Eye (tissue), 1 donor: ENCODE data around the gene NBPF20.
"Not testable (repeated sequence)": the region's sequence is repeated elsewhere in the genome, so short reads cannot be mapped to it uniquely, and the experiment has no call there.

Experiments used
- DNase-seq: peaks from one replicate; pipeline ENCODE4 v3.0.0-alpha.2; 2015

The NBPF20 gene, protein sequence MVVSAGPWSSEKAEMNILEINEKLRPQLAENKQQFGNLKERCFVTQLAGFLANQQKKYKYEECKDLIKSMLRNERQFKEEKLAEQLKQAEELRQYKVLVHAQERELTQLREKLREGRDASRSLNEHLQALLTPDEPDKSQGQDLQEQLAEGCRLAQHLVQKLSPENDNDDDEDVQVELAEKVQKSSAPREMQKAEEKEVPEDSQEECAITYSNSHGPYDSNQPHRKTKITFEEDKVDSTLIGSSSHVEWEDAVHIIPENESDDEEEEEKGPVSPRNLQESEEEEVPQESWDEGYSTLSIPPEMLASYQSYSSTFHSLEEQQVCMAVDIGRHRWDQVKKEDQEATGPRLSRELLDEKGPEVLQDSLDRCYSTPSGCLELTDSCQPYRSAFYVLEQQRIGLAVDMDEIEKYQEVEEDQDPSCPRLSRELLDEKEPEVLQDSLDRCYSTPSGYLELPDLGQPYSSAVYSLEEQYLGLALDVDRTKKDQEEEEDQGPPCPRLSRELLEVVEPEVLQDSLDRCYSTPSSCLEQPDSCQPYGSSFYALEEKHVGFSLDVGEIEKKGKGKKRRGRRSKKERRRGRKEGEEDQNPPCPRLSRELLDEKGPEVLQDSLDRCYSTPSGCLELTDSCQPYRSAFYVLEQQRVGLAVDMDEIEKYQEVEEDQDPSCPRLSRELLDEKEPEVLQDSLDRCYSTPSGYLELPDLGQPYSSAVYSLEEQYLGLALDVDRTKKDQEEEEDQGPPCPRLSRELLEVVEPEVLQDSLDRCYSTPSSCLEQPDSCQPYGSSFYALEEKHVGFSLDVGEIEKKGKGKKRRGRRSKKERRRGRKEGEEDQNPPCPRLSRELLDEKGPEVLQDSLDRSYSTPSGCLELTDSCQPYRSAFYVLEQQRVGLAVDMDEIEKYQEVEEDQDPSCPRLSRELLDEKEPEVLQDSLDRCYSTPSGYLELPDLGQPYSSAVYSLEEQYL (N-terminal part only)

GRCh38 chr1:145425436-145426029 is at the start of gene NBPF20:
TSS of gene NBPF20 (minus strand) at chr1:145425603. CDS start at chr1:145405272, 20,331 bp downstream.
- DNase-seq, result peak; percentile 91

DNA sequence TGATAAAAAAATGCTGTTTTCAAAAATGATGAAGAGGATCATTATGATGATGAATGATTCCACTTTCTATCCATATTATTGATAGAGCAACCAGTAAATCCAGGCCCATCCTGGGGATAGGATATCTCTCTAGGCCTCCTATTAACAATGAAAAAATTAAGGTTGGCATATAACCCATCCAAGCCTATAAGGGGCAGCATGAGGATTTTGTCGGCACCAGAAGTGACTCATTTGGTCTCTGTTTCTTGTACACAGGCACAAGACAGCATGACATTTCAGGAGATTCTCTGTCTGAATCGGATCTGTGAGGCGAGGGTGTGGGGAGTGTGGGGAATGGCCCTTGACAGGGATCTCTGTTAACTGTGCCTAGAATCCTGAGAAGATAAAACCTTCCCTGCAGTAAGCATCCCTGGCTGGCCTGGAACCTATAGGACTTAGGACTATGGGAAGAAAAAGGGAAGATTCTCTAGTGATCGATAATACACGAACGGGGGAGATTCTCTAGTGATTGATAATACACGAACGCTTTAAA is 49.5 kb upstream of the NBPF20 start:
- DNase-seq, result peak; percentile 0

GRCh38 chr1:145472731-145473130 is 47.3 kb upstream of the NBPF20 start:
- DNase-seq, result not testable (repeated sequence)

- not testable (repeated sequence) for DNase-seq
Observed at GRCh38 chr1:145471365-145471764, 46.0 kb upstream of the NBPF20 start.

- DNase-seq, result peak; percentile 71
Observed at GRCh38 chr1:145465405-145466144, 40.2 kb upstream of the NBPF20 start.

- DNase-seq, result not testable (repeated sequence)
Observed at GRCh38 chr1:145464708-145465336, 39.4 kb upstream of the NBPF20 start.

GRCh38 chr1:145464017-145464416 is 38.6 kb upstream of the NBPF20 start:
- DNase-seq, result not testable (repeated sequence)

DNA sequence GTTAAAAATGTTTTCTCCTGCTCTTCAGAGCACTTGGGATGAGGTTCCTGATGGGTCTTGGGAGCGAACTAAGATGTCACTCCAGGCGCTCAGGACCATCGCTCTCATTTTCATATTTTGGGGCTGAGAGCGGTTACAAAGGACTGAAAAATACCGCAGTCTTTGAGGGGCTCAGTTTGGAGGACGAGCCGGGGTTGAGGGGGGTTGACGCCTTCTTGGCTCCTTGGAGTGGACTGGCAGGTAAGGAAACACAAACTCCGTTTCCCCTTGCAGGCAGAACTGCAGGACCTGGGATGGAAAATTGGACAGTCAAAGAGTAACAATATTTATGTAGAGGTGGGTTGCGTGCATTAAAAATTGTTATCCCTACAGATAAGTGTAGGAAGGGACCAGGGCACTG is 35.3 kb upstream of the NBPF20 start:
- not testable (repeated sequence) for DNase-seq

- DNase-seq, result not testable (repeated sequence)
Observed at GRCh38 chr1:145460048-145460447, 34.6 kb upstream of the NBPF20 start.

DNA sequence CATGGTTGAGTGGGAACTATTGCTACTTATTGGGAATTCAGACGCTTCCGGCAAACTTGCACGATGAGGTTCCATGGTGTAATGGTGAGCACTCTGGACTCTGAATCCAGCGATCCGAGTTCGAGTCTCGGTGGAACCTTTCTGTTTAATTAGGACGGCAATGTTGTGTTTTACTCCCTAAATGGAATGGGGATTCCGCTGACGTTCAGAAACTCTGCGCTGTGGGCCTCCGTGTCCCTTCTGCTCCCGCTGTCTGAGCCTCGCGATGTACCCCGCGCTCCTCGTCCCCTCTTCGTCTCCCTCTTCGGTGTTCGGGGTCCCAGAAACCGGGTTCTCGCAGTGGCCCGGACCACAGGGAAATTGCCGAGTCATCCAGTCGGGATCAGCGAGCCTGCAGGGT is 34.2 kb upstream of the NBPF20 start:
- DNase-seq, result not testable (repeated sequence)

DNA sequence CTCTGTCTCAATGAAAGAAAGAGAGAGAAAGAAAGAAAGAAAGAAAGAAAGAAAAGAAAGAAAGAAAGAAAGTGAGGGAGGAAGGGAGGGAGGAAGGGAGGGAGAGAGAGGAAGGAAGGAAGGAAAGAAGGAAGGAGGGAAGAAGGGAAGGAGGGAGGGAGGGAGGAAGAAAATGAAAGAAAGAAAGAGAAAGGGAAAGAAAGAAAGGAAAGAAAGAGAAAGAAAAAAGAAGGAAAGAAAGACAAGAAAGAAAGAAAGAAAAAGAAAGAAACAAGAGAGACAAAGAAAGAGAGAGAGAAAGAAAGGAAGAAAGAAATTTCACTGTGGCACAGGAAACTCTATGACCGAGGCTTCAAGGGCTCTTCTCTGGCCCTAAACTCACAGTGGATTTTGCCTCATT is 33.7 kb upstream of the NBPF20 start:
- DNase-seq, result peak; percentile 0

- peak; percentile 0 for DNase-seq
Observed at GRCh38 chr1:145454824-145455177, 29.4 kb upstream of the NBPF20 start.

DNA sequence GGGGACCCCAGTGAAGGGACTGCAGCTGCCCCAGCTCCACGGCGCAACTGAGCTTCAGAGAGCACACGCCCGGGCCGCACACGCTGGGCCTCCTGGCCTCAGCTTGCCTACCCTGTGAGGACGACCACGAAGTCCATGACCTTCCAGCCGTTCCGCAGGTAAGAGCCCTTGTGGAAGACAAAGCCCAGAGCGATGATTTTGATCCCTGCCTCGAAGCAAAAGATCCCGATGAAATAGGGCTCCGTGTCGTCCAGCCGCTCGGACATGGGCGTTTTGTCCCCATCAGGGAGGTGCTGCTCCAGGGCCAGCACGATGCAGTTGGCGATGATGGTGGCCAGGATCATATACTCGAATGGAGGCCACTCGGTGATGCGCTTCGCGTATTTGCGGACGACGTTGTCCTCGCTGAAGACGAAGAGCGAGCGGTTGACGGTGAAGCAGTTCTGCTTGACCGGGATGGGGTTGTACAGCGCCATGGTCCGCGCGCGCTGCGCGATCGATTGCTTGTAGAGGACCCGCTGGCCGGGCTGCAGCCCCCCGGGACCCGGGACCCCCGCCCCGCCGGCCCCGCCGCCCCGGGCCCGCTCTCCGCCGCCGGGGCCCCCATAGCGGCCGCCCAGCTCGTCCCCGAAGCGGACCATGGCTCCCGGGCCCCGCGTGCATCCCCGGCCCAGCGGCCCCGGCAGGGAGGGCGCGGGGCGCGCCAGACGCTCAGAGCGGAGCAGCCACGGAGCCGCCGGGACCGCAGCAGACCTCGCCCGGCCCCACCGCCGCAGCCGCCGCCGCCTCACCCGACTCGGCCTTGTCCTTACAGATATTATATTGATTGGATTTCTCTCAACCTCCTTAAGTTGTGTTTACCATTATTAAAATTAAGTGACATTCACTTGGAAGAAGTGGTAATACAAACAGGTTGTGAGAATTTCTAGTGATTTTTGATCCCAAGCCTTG is 28.7 kb upstream of the NBPF20 start:
- DNase-seq, result peak; percentile 25

DNA sequence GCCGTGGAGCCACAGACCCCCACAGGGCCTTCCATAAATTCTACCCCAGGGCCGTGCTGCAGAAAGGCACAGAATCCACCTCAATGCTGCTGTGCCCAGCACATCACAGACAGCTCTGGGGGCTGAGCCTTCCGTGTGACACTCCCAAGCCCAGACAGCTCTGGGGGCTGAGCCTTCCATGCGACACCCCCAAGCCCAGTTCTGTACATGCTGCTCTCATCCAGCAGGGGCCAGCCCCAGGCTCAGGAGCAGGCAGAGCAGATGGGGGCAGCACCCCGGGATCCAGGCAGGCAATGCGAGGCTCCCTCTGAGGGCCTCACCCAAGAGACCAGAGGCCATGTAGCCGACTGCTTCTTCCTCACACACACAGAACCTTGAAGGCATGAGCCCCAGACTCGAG is 27.1 kb upstream of the NBPF20 start:
- DNase-seq, result peak; percentile 0

DNA sequence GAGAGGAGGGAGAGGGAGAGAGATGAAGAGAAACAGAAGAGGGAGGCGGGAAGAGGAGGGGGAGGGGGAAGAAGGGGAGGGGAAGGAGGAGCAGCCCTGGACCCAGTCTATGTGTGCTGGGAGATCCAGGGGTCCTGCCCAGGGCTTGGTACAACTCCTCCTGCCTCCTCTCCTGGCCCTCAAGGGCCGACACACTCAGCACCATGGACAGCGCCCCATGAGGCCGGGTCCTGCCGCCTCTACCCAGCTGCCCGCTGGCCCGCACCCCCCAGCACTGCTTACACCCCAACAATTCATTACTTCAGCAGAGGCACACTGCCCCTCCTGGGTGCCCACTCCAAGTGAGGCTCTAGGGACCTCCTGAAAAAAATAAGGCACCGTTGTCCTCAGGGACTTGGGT is 26.5 kb upstream of the NBPF20 start:
- DNase-seq, result peak; percentile 54

- DNase-seq, result not testable (repeated sequence)
Observed at GRCh38 chr1:145445219-145445618, 19.8 kb upstream of the NBPF20 start.

GRCh38 chr1:145442340-145442739 is 16.9 kb upstream of the NBPF20 start:
- DNase-seq, result not testable (repeated sequence)

DNA sequence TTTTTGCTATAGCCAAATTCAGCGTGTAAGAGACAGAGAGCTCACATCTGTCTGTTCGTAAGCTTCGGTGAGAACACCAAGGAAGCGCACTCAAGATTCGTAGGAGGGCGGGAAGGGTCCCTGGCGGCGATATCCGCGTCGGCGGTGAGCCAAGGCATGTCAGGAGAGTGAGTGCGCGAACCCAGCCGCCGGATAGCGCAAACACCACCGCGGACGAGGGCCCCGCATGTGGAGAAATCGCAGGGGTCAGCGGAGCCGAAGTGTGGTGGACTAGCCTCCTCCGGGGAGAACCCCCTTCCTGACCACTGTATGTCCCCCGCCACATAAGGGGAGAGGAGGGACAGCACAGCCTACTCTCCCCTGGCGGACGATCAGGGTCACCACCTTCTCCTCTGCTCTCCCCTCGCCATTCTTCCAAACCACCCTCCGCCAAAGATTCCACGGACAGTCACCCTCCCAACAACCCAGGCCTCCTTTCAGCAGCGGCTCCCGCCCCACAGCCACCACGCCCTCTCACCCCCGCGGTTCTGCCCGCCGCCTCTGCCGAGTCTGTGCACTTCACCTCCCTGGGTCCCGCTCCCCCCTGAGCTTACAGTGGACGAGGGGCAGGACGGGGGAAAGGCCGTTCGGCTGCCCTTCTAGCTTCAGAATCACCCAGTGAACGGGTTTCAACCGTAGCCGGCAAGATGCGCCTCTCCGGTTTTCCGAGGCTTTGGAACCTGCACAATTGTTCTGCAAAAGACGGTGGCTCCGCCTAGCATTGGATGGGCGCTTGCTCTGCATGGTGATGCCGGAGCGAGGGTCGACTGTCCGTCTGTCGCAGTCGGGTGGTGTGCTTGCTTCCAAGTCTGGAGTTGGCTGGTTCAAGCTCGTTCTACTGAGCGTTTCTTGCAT is 6.2 kb upstream of the NBPF20 start:
- DNase-seq, result peak; percentile 41

DNA sequence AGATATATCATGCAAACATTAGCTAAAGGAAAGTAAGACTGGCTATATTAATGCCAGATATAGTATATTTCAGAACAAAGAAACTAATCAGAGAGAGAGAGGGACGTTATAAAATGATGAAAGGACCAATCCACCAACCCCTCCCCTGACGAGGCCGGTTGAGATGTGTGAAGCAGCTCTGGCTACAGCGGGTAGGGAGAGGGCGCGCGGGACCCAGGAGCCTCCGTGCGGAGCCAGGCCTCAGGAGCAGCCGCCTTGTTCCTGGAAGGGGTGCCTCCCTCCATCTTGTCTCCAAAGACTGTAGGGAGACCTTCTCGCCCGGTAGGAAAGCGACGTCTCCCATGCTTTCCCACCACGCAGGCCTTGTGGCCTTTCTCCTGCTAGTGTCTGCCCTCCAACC is 5.4 kb upstream of the NBPF20 start:
- peak; percentile 2 for DNase-seq
